ENCODE measurements around the gene FCER1G. TPM values are rescaled to one million over a fixed set of nuclear protein-coding genes. Genes with fewer than 3 reads are reported as not detected.
A peak's percentile ranks its signal among the peaks of the same experiment; 100 is the strongest.

Gene FCER1G
- total and polyA plus RNA-seq, 9 of the 15 experiments (the other 6 are each of a cell fraction or from before 2014, with no cell fraction given) = 0.15 to 0.69 (median 0.31) TPM; not detected in 2

DNA sequence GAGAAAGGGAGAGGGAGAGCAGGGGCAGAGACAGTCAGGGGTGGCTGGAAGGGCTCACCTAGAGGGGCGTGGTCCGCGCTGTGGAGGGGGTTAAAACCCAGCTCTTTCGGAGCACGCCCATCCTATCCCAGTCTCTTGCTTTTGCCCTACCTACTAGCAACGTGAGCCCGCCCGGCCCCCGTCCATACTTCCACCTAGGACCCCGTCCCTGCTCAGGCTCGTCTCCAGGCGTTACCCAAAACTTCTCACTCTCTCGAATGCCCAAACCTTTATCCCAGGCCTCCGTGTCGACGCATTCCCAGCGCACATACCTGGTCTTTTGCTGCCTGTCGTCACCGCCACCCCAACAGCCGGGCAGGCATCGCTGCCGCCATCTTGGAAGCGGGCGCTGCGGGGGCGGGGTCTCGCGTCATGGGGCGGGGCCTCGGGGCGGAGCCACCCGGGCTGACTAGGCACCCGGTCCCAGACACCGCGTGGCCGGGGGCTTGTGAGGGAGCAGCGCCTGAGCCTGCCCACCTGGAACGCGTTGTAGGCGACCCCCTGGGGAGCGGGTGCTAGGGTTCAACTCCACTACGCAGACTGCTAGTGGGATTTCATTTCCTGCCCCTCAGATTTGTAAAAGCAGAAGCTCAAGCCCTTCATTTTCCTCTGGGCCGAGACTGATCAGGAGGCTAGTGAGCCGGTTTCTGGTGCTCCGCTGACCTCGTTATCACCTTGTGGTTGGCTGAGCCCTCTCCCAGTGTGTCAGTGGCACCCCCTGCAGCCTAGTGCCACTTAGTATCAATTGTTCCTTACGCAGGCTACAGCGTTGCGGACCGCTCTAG lies 37.8 kb upstream of the FCER1G start, which contains the start of gene B4GALT3 (continued):
- TF ChIP-seq, protein P1, sequence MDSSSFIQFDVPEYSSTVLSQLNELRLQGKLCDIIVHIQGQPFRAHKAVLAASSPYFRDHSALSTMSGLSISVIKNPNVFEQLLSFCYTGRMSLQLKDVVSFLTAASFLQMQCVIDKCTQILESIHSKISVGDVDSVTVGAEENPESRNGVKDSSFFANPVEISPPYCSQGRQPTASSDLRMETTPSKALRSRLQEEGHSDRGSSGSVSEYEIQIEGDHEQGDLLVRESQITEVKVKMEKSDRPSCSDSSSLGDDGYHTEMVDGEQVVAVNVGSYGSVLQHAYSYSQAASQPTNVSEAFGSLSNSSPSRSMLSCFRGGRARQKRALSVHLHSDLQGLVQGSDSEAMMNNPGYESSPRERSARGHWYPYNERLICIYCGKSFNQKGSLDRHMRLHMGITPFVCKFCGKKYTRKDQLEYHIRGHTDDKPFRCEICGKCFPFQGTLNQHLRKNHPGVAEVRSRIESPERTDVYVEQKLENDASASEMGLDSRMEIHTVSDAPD (CRISPR knock-in tag; IDR thresholded peaks at IDR 0.05) = no peak
- TF ChIP-seq GATAD2B (IDR thresholded peaks at IDR 0.05; ENCODE audit: borderline replicate concordance) (no peak), NFRKB (IDR thresholded peaks at IDR 0.05; ENCODE audit: low read depth) (peak; percentile 61), POLR2AphosphoS2 (IDR thresholded peaks at IDR 0.05; ENCODE audit: low read length) (peak; percentile 45; the same call in 1 of the 2 replicates), HNRNPH1 (optimal IDR thresholded peaks at IDR 0.05; ENCODE audit: low read depth, low read length) (no peak), KAT2B (IDR thresholded peaks at IDR 0.05; ENCODE audit: low read depth, low read length) (no peak), GTF2E2 (tag; IDR thresholded peaks at IDR 0.05) (no peak; the same call in 1 of the 2 replicates), ZC3H4 (CRISPR knock-in tag; IDR thresholded peaks at IDR 0.05; ENCODE audit: borderline replicate concordance) (no peak), CBFA2T3 (IDR thresholded peaks at IDR 0.05) (no peak; the same call in 1 of the 2 replicates), ZNF644 (tag; IDR thresholded peaks at IDR 0.05; ENCODE audit: low read depth) (peak; percentile 13; the same call in 1 of the 2 replicates)
- TF ChIP-seq, protein P2, sequence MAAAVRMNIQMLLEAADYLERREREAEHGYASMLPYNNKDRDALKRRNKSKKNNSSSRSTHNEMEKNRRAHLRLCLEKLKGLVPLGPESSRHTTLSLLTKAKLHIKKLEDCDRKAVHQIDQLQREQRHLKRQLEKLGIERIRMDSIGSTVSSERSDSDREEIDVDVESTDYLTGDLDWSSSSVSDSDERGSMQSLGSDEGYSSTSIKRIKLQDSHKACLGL (CRISPR knock-in tag; IDR thresholded peaks at IDR 0.05; ENCODE audit: borderline replicate concordance, poor library complexity, severe bottlenecking) = peak; percentile 31
- TF ChIP-seq, protein P3, sequence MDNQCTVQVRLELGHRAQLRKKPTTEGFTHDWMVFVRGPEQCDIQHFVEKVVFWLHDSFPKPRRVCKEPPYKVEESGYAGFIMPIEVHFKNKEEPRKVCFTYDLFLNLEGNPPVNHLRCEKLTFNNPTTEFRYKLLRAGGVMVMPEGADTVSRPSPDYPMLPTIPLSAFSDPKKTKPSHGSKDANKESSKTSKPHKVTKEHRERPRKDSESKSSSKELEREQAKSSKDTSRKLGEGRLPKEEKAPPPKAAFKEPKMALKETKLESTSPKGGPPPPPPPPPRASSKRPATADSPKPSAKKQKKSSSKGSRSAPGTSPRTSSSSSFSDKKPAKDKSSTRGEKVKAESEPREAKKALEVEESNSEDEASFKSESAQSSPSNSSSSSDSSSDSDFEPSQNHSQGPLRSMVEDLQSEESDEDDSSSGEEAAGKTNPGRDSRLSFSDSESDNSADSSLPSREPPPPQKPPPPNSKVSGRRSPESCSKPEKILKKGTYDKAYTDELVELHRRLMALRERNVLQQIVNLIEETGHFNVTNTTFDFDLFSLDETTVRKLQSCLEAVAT (IDR thresholded peaks at IDR 0.05) = peak; percentile 22 to 89; a peak in 2 of 4 replicates
- TF ChIP-seq, protein P4, sequence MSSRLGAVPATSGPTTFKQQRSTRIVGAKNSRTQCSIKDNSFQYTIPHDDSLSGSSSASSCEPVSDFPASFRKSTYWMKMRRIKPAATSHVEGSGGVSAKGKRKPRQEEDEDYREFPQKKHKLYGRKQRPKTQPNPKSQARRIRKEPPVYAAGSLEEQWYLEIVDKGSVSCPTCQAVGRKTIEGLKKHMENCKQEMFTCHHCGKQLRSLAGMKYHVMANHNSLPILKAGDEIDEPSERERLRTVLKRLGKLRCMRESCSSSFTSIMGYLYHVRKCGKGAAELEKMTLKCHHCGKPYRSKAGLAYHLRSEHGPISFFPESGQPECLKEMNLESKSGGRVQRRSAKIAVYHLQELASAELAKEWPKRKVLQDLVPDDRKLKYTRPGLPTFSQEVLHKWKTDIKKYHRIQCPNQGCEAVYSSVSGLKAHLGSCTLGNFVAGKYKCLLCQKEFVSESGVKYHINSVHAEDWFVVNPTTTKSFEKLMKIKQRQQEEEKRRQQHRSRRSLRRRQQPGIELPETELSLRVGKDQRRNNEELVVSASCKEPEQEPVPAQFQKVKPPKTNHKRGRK (tag; IDR thresholded peaks at IDR 0.05) = no peak
- TF ChIP-seq, protein P5, sequence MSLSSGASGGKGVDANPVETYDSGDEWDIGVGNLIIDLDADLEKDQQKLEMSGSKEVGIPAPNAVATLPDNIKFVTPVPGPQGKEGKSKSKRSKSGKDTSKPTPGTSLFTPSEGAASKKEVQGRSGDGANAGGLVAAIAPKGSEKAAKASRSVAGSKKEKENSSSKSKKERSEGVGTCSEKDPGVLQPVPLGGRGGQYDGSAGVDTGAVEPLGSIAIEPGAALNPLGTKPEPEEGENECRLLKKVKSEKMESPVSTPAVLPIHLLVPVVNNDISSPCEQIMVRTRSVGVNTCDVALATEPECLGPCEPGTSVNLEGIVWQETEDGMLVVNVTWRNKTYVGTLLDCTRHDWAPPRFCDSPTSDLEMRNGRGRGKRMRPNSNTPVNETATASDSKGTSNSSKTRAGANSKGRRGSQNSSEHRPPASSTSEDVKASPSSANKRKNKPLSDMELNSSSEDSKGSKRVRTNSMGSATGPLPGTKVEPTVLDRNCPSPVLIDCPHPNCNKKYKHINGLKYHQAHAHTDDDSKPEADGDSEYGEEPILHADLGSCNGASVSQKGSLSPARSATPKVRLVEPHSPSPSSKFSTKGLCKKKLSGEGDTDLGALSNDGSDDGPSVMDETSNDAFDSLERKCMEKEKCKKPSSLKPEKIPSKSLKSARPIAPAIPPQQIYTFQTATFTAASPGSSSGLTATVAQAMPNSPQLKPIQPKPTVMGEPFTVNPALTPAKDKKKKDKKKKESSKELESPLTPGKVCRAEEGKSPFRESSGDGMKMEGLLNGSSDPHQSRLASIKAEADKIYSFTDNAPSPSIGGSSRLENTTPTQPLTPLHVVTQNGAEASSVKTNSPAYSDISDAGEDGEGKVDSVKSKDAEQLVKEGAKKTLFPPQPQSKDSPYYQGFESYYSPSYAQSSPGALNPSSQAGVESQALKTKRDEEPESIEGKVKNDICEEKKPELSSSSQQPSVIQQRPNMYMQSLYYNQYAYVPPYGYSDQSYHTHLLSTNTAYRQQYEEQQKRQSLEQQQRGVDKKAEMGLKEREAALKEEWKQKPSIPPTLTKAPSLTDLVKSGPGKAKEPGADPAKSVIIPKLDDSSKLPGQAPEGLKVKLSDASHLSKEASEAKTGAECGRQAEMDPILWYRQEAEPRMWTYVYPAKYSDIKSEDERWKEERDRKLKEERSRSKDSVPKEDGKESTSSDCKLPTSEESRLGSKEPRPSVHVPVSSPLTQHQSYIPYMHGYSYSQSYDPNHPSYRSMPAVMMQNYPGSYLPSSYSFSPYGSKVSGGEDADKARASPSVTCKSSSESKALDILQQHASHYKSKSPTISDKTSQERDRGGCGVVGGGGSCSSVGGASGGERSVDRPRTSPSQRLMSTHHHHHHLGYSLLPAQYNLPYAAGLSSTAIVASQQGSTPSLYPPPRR (CRISPR knock-in tag; IDR thresholded peaks at IDR 0.05; ENCODE audit: borderline replicate concordance) = no peak; the same call in 1 of the 2 replicates
- TF ChIP-seq, protein P6, sequence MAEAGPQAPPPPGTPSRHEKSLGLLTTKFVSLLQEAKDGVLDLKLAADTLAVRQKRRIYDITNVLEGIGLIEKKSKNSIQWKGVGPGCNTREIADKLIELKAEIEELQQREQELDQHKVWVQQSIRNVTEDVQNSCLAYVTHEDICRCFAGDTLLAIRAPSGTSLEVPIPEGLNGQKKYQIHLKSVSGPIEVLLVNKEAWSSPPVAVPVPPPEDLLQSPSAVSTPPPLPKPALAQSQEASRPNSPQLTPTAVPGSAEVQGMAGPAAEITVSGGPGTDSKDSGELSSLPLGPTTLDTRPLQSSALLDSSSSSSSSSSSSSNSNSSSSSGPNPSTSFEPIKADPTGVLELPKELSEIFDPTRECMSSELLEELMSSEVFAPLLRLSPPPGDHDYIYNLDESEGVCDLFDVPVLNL (CRISPR knock-in tag; IDR thresholded peaks at IDR 0.05; ENCODE audit: low read depth) = no peak
